ENCODE measurements around the gene SUMF1.

Gene SUMF1

GRCh38 chr3:4409971-4410573, 57.0 kb downstream of the SUMF1 start:
- Histone ChIP-seq H3K27me3 (ENCODE audit: low read depth) (no peaks in the 10 kb centered on the region), H3K4me1 (no peaks in the 10 kb centered on the region), H3K4me3 (no peak overlapping the region), H3K9me3 (no peaks in the 10 kb centered on the region), H3K36me3 (replicated peaks) (no peaks in the 10 kb centered on the region; the same call in 1 of the 2 replicates)
- no peak for DNase-seq (ENCODE audit: low spot score in 2 of 2)
- in situ Hi-C loops (cut with MboI; ENCODE audit: low sequenced_read_pairs): no loop called here

GRCh38 chr3:4409415-4409814, 57.7 kb downstream of the SUMF1 start:
- Histone ChIP-seq H3K36me3 (replicated peaks) (no peaks in the 10 kb centered on the region; the same call in 1 of the 2 replicates), H3K4me3 (no peak overlapping the region), H3K9me3 (no peaks in the 10 kb centered on the region), H3K4me1 (no peaks in the 10 kb centered on the region), H3K27me3 (ENCODE audit: low read depth) (no peaks in the 10 kb centered on the region)
- in situ Hi-C loops (cut with MboI; ENCODE audit: low sequenced_read_pairs): no loop called here
- DNase-seq (ENCODE audit: low spot score in 2 of 2): no peak

- in situ Hi-C loops (cut with MboI; ENCODE audit: low sequenced_read_pairs): no loop called here
- Histone ChIP-seq H3K4me1 (no peaks in the 10 kb centered on the region), H3K36me3 (replicated peaks) (no peaks in the 10 kb centered on the region; the same call in 1 of the 2 replicates), H3K9me3 (no peaks in the 10 kb centered on the region), H3K4me3 (no peak overlapping the region), H3K27me3 (ENCODE audit: low read depth) (no peaks in the 10 kb centered on the region)
- no peak for DNase-seq (ENCODE audit: low spot score in 2 of 2)
Observed at GRCh38 chr3:4408958-4409357, 58.1 kb downstream of the SUMF1 start.

DNA sequence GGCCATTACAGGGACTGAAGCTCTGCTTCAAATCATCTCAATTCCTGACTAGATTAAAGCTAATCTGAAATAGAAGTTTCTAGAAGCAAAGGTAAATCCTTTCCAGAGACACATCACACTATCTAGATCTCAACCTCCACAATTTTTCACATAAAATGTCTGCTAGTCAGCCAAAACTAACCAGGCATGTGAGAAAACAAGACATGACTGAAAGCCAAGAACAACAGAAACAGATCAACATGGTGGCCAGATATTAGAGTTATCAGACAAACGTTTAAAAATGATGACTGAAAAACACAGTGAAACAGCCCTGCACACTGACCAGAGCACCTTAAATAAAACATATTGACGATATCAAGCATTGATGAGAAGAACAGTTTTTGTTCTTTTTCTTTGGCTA, 59.1 kb downstream of the SUMF1 start:
- Histone ChIP-seq H3K4me1 (no peaks in the 10 kb centered on the region), H3K9me3 (no peaks in the 10 kb centered on the region), H3K4me3 (no peak overlapping the region), H3K27me3 (ENCODE audit: low read depth) (no peaks in the 10 kb centered on the region), H3K36me3 (replicated peaks) (no peaks in the 10 kb centered on the region; the same call in 1 of the 2 replicates)
- in situ Hi-C loops (cut with MboI; ENCODE audit: low sequenced_read_pairs): no loop called here
- no peak for DNase-seq (ENCODE audit: low spot score in 2 of 2)

DNA sequence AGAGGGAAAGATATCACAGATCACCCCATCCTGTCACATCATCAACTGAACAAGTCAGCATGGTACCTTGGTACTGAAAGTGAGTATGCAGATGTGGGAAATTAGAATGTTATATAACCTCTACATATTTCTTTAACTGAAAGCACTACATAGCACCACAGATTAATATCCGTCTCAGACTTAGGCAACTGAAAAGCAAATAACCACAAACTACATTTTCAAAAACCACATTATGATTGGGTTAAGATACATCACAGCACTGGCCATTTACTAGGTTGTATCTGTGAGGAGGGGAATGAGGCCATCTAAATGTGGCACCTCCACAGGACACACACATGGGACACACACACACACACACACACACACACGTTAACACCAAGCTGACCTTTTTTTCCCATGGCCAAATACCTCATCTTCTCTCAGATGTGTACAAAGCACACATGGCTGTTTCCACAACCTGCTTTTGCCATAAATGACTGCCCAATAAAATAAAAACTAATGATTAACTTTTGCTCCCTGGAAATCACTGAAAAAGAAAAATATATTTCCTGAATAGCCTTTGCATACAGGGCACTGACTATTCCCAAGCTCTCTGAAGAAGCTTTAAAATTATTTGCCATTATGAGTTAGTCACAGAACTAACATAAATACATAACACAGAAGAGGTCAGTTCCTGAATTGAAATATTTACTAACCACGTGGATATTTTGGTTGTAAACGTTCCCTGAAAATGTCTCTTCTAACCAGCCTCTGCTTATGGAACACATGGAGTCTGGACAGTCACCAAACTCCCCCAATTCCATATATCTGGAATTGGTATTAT, 60.1 kb downstream of the SUMF1 start:
- Histone ChIP-seq H3K9me3 (no peaks in the 10 kb centered on the region), H3K4me1 (no peaks in the 10 kb centered on the region), H3K27me3 (ENCODE audit: low read depth) (no peaks in the 10 kb centered on the region), H3K4me3 (no peak overlapping the region), H3K36me3 (replicated peaks) (no peaks in the 10 kb centered on the region; the same call in 1 of the 2 replicates)
- in situ Hi-C loops (cut with MboI; ENCODE audit: low sequenced_read_pairs): no loop called here
- no peak for DNase-seq (ENCODE audit: low spot score in 2 of 2)

DNA sequence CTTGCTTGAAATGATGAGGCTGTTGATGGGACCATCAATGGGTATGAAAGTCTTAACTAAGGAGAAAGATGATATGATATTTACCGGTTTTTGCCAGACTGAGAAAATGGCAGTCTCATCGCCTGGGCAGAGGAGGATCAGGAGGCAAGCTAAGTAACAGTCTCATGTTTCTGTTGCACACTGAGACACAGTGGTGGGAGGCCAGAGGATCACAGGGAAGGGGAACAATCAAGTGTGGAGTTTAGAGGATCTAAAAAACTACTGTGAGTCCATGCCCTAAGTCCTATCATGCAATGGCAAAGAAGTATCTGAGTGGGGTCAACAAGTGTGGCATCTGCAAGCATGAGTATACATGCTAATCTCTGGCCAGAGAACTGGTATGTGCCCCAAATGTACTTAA, 62.2 kb downstream of the SUMF1 start:
- in situ Hi-C loops (cut with MboI; ENCODE audit: low sequenced_read_pairs): no loop called here
- no peak overlapping the region for H3K4me3 ChIP-seq
- no peaks in the 10 kb centered on the region for H3K9me3 ChIP-seq
- no peaks in the 10 kb centered on the region; the same call in 1 of the 2 replicates for H3K36me3 ChIP-seq (replicated peaks)
- no peak for DNase-seq (ENCODE audit: low spot score in 2 of 2)
- H3K27me3 ChIP-seq (ENCODE audit: low read depth): no peaks in the 10 kb centered on the region
- no peaks in the 10 kb centered on the region for H3K4me1 ChIP-seq

DNA sequence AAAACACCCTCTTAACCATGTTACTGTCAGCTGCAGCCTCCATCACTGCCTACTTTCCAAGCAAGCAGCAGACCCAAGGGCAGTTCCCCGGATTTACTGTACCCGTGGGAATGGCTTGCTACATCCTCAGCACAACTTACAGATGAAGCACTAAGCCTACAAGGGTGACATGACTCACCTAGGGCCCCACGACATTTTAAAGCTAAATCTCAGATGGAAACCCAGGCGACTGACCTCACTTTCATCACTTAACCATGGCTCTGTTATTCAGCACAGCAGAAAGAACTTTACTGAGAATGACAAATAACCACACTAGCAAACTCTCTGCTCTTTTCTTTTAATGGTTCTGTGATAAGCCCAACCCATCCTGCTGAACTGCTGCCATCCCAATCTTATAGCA, 65.6 kb downstream of the SUMF1 start:
- Histone ChIP-seq H3K9me3 (no peaks in the 10 kb centered on the region), H3K36me3 (replicated peaks) (no peaks in the 10 kb centered on the region), H3K4me3 (no peak overlapping the region), H3K27me3 (ENCODE audit: low read depth) (no peaks in the 10 kb centered on the region), H3K4me1 (no peaks in the 10 kb centered on the region; the same call in 1 of the 2 replicates)
- DNase-seq (ENCODE audit: low spot score in 2 of 2): no peak
- in situ Hi-C loops (cut with MboI; ENCODE audit: low sequenced_read_pairs): no loop called here

GRCh38 chr3:4399476-4399875, 67.6 kb downstream of the SUMF1 start:
- in situ Hi-C loops (cut with MboI; ENCODE audit: low sequenced_read_pairs): no loop called here
- no peaks in the 10 kb centered on the region; the same call in 1 of the 2 replicates for H3K4me1 ChIP-seq
- DNase-seq (ENCODE audit: low spot score in 2 of 2): no peak
- H3K9me3 ChIP-seq: no peaks in the 10 kb centered on the region
- H3K27me3 ChIP-seq (ENCODE audit: low read depth): no peaks in the 10 kb centered on the region
- no peaks in the 10 kb centered on the region for H3K36me3 ChIP-seq (replicated peaks)
- H3K4me3 ChIP-seq: no peak overlapping the region

GRCh38 chr3:4398941-4399245, 68.2 kb downstream of the SUMF1 start:
- no peak for DNase-seq (ENCODE audit: low spot score in 2 of 2)
- Histone ChIP-seq H3K27me3 (ENCODE audit: low read depth) (no peaks in the 10 kb centered on the region), H3K9me3 (no peaks in the 10 kb centered on the region), H3K4me3 (no peak overlapping the region), H3K4me1 (no peaks in the 10 kb centered on the region; the same call in 1 of the 2 replicates), H3K36me3 (replicated peaks) (no peaks in the 10 kb centered on the region)
- in situ Hi-C loops (cut with MboI; ENCODE audit: low sequenced_read_pairs): no loop called here

GRCh38 chr3:4398120-4398940, 68.7 kb downstream of the SUMF1 start:
- Histone ChIP-seq H3K27me3 (ENCODE audit: low read depth) (no peaks in the 10 kb centered on the region), H3K4me1 (no peaks in the 10 kb centered on the region; the same call in 1 of the 2 replicates), H3K36me3 (replicated peaks) (no peaks in the 10 kb centered on the region), H3K9me3 (no peaks in the 10 kb centered on the region), H3K4me3 (no peak overlapping the region)
- in situ Hi-C loops (cut with MboI; ENCODE audit: low sequenced_read_pairs): no loop called here
- DNase-seq (ENCODE audit: low spot score in 2 of 2): no peak

DNA sequence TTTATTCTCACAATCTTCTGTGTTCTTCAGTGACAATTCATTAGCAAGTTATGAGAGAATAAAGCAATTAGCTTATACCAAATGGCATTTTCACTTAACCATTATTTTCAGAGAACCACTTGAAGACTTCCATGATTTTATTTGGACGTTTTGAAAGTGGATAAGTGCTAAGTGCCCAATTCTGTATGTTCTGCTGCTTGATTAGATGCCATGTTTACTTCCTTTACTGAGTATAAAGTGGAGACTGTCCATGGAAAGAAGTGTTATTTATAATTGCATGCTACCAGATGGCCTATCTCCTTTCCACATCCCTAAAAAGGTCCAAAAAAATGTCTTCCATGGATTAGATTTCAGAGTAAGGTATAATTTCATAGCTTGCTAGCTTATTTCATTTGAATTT, 69.6 kb downstream of the SUMF1 start:
- no peaks in the 10 kb centered on the region for H3K27me3 ChIP-seq (ENCODE audit: low read depth)
- no peak overlapping the region for H3K4me3 ChIP-seq
- DNase-seq (ENCODE audit: low spot score in 2 of 2): no peak
- in situ Hi-C loops (cut with MboI; ENCODE audit: low sequenced_read_pairs): no loop called here
- H3K36me3 ChIP-seq (replicated peaks): no peaks in the 10 kb centered on the region
- H3K9me3 ChIP-seq: no peaks in the 10 kb centered on the region
- H3K4me1 ChIP-seq: no peaks in the 10 kb centered on the region; the same call in 1 of the 2 replicates

DNA sequence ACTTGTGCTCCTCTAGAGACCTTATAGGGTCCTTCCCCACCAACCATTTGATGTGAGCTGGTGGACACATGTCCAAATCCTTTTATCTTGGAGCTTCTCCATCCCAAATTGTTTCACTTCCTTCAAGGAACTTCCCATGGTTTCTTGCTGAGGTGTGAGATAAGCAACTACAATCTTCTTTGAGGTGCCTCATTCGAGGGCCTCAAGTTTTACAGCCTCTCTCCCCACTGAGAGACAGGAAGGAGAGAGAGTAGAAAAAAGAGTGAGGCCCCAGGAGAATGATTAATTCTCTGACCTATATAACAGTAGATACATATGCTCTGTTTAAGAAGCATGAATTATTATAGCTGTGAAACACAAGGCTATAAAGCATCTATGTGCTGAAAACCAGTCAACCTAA, 70.5 kb downstream of the SUMF1 start:
- H3K27me3 ChIP-seq (ENCODE audit: low read depth): no peaks in the 10 kb centered on the region
- DNase-seq (ENCODE audit: low spot score in 2 of 2): no peak
- no peaks in the 10 kb centered on the region; the same call in 1 of the 2 replicates for H3K4me1 ChIP-seq
- H3K4me3 ChIP-seq: no peak overlapping the region
- in situ Hi-C loops (cut with MboI; ENCODE audit: low sequenced_read_pairs): no loop called here
- H3K9me3 ChIP-seq: no peaks in the 10 kb centered on the region
- no peaks in the 10 kb centered on the region for H3K36me3 ChIP-seq (replicated peaks)

DNA sequence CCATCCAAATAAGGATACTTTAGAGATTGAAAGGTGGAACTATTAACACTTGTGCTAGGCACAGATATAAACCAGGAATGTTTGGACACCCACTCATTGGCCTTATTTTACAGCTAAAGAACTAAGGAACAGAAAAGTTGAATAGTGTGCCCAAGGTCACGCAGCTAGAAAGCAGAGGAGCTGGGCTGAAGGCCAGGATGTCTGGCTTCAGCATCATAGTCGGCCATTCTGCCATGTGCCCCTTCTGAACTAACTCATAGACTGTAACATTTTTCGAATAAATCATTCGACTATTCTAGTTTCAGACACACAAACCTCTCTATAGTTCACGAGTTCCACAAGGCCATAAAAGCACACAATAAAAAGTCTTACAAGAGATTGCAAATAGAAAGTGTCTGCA, 71.1 kb downstream of the SUMF1 start:
- H3K4me1 ChIP-seq: no peaks in the 10 kb centered on the region; the same call in 1 of the 2 replicates
- in situ Hi-C loops (cut with MboI; ENCODE audit: low sequenced_read_pairs): no loop called here
- no peak for DNase-seq (ENCODE audit: low spot score in 2 of 2)

DNA sequence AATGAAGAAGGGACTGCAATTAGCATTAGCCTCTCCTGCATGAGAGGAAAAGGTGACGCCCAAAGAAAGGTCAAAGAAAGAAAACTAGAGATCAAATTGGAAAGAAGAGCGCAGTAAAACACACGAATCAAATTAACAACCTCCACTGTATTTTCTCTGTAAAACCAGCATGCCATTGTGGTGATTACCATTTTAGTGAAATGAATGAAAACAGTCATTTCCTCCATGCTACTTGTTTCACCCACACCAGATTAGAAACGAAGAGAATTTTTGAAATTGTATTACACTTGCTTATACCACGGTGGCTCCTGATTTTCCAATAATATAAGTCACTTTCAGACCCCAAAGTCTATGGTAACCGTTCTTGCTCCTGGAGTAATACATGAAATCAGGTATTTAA, 71.6 kb downstream of the SUMF1 start:
- in situ Hi-C loops (cut with MboI; ENCODE audit: low sequenced_read_pairs): no loop called here
- H3K4me3 ChIP-seq: no peak overlapping the region
- no peaks in the 10 kb centered on the region for H3K27me3 ChIP-seq (ENCODE audit: low read depth)
- DNase-seq (ENCODE audit: low spot score in 2 of 2): no peak
- no peaks in the 10 kb centered on the region; the same call in 1 of the 2 replicates for H3K4me1 ChIP-seq
- no peaks in the 10 kb centered on the region for H3K36me3 ChIP-seq (replicated peaks)
- H3K9me3 ChIP-seq: no peaks in the 10 kb centered on the region

More for the DNA sequence above, 71.1 kb downstream of the SUMF1 start:
- Histone ChIP-seq H3K4me3 (no peak overlapping the region), H3K9me3 (no peaks in the 10 kb centered on the region), H3K36me3 (replicated peaks) (no peaks in the 10 kb centered on the region), H3K27me3 (ENCODE audit: low read depth) (no peaks in the 10 kb centered on the region)

Measured in HAP-1 (cell line).